Astrocyte (in vitro differentiated cells and primary cell): ENCODE measurements around the gene CNTN2. TPM values are rescaled to one million over a fixed set of nuclear protein-coding genes. Genes with fewer than 3 reads are reported as not detected.

Experiments used
- DNase-seq: peaks from one replicate; pipeline ENCODE4 v3.0.0-alpha.2; 2010; ENCODE audit warnings: low read depth
- FAIRE-seq: peaks from 2 replicates; lab custom pipeline; 2011; peaks lifted over from hg19 to GRCh38; lab: Jason Lieb, UNC
- H2AFZ ChIP-seq: 2 replicates; pipeline ENCODE4 v1.6.0; 2012; ENCODE audit warnings: low read depth, low read length, inconsistent platforms
- H3K27ac ChIP-seq: 2 replicates; pipeline ENCODE4 v1.5.1; 2011; ENCODE audit warnings: low read depth, low read length, inconsistent platforms
- H3K27me3 ChIP-seq: 2 replicates; pipeline ENCODE4 v1.6.0; 2011; ENCODE audit warnings: low read length, inconsistent platforms; ENCODE audit not compliant: insufficient read depth
- H3K36me3 ChIP-seq: 2 replicates; pipeline ENCODE4 v1.5.1; 2011; ENCODE audit warnings: low read length, inconsistent platforms; ENCODE audit not compliant: insufficient read depth
- H3K4me1 ChIP-seq: 2 replicates; pipeline ENCODE4 v1.5.1; 2011; ENCODE audit warnings: low read length, inconsistent platforms; ENCODE audit not compliant: insufficient read depth
- H3K4me2 ChIP-seq: 2 replicates; pipeline ENCODE4 v1.6.0; 2012; ENCODE audit warnings: low read length, inconsistent platforms
- H3K4me3 ChIP-seq: 2 replicates; pipeline ENCODE4 v1.5.1; 2011; ENCODE audit warnings: low read depth, mild to moderate bottlenecking, low read length, inconsistent platforms; ENCODE audit not compliant: insufficient read depth
- H3K79me2 ChIP-seq: 2 replicates; pipeline ENCODE4 v1.6.0; 2012; ENCODE audit warnings: mild to moderate bottlenecking, low read length, inconsistent platforms; ENCODE audit not compliant: insufficient read depth
- H3K9ac ChIP-seq: 2 replicates; pipeline ENCODE4 v1.6.0; 2012; ENCODE audit warnings: mild to moderate bottlenecking, low read length, inconsistent platforms
- H3K9me3 ChIP-seq: 2 replicates; pipeline ENCODE4 v1.5.1; 2012; ENCODE audit warnings: low read depth, mild to moderate bottlenecking, low read length, inconsistent platforms; ENCODE audit not compliant: insufficient read depth
- H4K20me1 ChIP-seq: 2 replicates; pipeline ENCODE4 v1.6.0; 2012; ENCODE audit warnings: low read length, inconsistent platforms; ENCODE audit not compliant: insufficient read depth
- H3K27ac Mint-ChIP-seq: one replicate; pipeline ENCODE4 v1.8.0; 2021; ENCODE audit warnings: mild to moderate bottlenecking, mixed read lengths; ENCODE audit not compliant: unreplicated experiment
- H3K27me3 Mint-ChIP-seq: one replicate; pipeline ENCODE4 v1.8.0; 2021; ENCODE audit warnings: low read depth, mixed read lengths; ENCODE audit not compliant: unreplicated experiment
- H3K36me3 Mint-ChIP-seq: one replicate; pipeline ENCODE4 v1.8.0; 2021; ENCODE audit warnings: low read depth, mixed read lengths; ENCODE audit not compliant: unreplicated experiment
- H3K4me1 Mint-ChIP-seq: one replicate; pipeline ENCODE4 v1.8.0; 2021; ENCODE audit warnings: low read depth, mixed read lengths; ENCODE audit not compliant: unreplicated experiment
- H3K4me3 Mint-ChIP-seq: one replicate; pipeline ENCODE4 v1.8.0; 2021; ENCODE audit warnings: mild to moderate bottlenecking, moderate library complexity, mixed read lengths; ENCODE audit not compliant: unreplicated experiment
- H3K9me3 Mint-ChIP-seq: one replicate; pipeline ENCODE4 v1.8.0; 2021; ENCODE audit warnings: mild to moderate bottlenecking, mixed read lengths; ENCODE audit not compliant: unreplicated experiment
- EZH2 ChIP-seq: IDR thresholded peaks from 2 replicates; pipeline ENCODE4 v1.6.1; 2012; ENCODE audit warnings: mild to moderate bottlenecking, low read length, inconsistent platforms; ENCODE audit not compliant: insufficient read depth
- total RNA-seq: library from RNA; stranded (reverse); gene quantifications from 2 replicates; pipeline ENCODE4 v1.2.1, GENCODE V29; 2021
- TF ChIP-seq, protein P1 (sequence below): IDR thresholded peaks from 2 replicates; pipeline ENCODE4 v1.5.1; 2011; ENCODE audit warnings: low read depth, mild to moderate bottlenecking, inconsistent platforms, low read length, moderate library complexity; ENCODE audit not compliant: insufficient read depth

The CNTN2 gene
- total RNA-seq, 1 donor from 2014 or later, result 0.23 TPM

DNA sequence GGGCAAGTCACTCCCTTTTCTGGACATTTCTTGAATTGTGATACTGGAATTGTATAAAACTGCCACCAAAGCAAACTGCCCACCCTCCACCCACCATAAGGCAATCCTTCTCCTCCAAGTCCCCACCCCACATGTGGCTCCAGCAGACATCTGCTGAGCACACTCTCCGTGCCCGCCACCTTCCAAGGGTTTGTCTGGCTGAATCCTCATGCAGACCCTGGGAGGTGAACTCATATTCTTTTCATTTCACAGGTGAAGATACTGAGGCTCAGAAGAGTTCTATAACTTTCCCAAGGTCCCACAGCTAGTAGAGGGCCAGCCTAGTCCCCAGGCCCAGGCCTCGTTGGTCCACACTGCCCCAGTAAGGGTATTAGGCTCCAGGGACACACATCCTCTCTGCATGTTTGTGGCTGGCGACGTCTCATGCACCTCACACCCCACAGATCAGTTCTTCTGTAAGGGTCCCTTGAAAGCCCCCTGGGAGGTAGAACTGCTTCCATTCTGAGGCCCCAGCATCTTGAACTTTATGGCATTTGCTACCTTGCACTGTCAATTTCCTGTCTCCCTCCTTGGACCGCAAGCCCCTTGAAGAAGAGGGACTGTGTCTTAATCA is 14.1 kb downstream of the CNTN2 start:
- Histone ChIP-seq H3K4me1 (no peaks in the 10 kb centered on the region), H3K9ac (no peak overlapping the region), H3K27me3 (peaks cover 8% of the 10 kb centered on the region), H2AFZ (no peak overlapping the region), H3K36me3 (no peaks in the 10 kb centered on the region), H3K9me3 (no peaks in the 10 kb centered on the region), H3K4me3 (no peak overlapping the region), H3K27ac (no peak overlapping the region), H4K20me1 (no peaks in the 10 kb centered on the region), H3K79me2 (no peaks in the 10 kb centered on the region), H3K4me2 (no peak overlapping the region)
- H3K4me1 Mint-ChIP-seq, result peaks cover 5% of the 10 kb centered on the region
- TF ChIP-seq, protein P1, sequence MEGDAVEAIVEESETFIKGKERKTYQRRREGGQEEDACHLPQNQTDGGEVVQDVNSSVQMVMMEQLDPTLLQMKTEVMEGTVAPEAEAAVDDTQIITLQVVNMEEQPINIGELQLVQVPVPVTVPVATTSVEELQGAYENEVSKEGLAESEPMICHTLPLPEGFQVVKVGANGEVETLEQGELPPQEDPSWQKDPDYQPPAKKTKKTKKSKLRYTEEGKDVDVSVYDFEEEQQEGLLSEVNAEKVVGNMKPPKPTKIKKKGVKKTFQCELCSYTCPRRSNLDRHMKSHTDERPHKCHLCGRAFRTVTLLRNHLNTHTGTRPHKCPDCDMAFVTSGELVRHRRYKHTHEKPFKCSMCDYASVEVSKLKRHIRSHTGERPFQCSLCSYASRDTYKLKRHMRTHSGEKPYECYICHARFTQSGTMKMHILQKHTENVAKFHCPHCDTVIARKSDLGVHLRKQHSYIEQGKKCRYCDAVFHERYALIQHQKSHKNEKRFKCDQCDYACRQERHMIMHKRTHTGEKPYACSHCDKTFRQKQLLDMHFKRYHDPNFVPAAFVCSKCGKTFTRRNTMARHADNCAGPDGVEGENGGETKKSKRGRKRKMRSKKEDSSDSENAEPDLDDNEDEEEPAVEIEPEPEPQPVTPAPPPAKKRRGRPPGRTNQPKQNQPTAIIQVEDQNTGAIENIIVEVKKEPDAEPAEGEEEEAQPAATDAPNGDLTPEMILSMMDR, result no peak
- TF ChIP-seq EZH2, result no peak
- H3K4me3 Mint-ChIP-seq, result no peak overlapping the region
- peaks cover 48% of the 10 kb centered on the region for H3K27me3 Mint-ChIP-seq
- H3K9me3 Mint-ChIP-seq, result no peaks in the 10 kb centered on the region
- DNase-seq (no peak), FAIRE-seq (no peak)
- H3K36me3 Mint-ChIP-seq, result no peaks in the 10 kb centered on the region
- H3K27ac Mint-ChIP-seq, result no peak overlapping the region

- H3K27ac ChIP-seq, result no peak overlapping the region
- H3K27me3 ChIP-seq, result peaks cover 6% of the 10 kb centered on the region
- no peak overlapping the region for H3K4me3 ChIP-seq
- no peak overlapping the region for H3K9ac ChIP-seq
- no peaks in the 10 kb centered on the region for H3K4me1 ChIP-seq
- TF ChIP-seq EZH2, result no peak
- TF ChIP-seq, protein P1, result no peak
- no peak overlapping the region for H3K4me2 ChIP-seq
- no peak for DNase-seq
- no peak for FAIRE-seq
- Mint-ChIP-seq H3K9me3 (no peaks in the 10 kb centered on the region), H3K27me3 (peaks cover 57% of the 10 kb centered on the region), H3K36me3 (no peaks in the 10 kb centered on the region), H3K4me3 (no peak overlapping the region), H3K27ac (no peak overlapping the region), H3K4me1 (peaks cover 5% of the 10 kb centered on the region)
- H3K36me3 ChIP-seq, result no peaks in the 10 kb centered on the region
- H3K79me2 ChIP-seq, result no peaks in the 10 kb centered on the region
- no peaks in the 10 kb centered on the region for H3K9me3 ChIP-seq
- H4K20me1 ChIP-seq, result no peaks in the 10 kb centered on the region
- no peak overlapping the region for H2AFZ ChIP-seq
These were observed 15.0 kb downstream of the CNTN2 start for GRCh38 chr1:205057808-205058575.

DNA sequence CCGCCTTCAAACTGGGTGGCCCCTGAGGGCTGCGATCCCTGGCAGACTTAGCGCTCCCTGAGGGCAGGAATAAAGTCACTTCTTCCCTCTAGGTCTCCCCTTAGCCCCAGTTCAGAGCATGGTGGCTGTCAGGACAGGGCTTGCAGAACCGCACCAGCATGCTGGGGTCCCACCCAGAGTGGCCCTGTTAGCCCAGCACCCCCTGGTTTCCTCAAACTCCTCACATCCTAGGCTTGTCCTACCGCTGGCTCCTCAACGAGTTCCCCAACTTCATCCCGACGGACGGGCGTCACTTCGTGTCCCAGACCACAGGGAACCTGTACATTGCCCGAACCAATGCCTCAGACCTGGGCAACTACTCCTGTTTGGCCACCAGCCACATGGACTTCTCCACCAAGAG is 15.8 kb downstream of the CNTN2 start:
- Histone ChIP-seq H3K27me3 (no peaks in the 10 kb centered on the region), H3K27ac (no peak overlapping the region), H3K4me2 (no peak overlapping the region), H3K4me1 (no peaks in the 10 kb centered on the region), H3K36me3 (no peaks in the 10 kb centered on the region), H3K9me3 (no peaks in the 10 kb centered on the region), H2AFZ (no peak overlapping the region), H4K20me1 (no peaks in the 10 kb centered on the region), H3K9ac (no peak overlapping the region), H3K4me3 (no peak overlapping the region), H3K79me2 (no peaks in the 10 kb centered on the region)
- Mint-ChIP-seq H3K36me3 (no peaks in the 10 kb centered on the region), H3K4me1 (peaks cover 2% of the 10 kb centered on the region), H3K9me3 (no peaks in the 10 kb centered on the region), H3K4me3 (no peak overlapping the region), H3K27ac (no peak overlapping the region), H3K27me3 (peaks cover 57% of the 10 kb centered on the region)
- no peak for DNase-seq
- no peak for FAIRE-seq
- no peak for TF ChIP-seq EZH2
- TF ChIP-seq, protein P1, result no peak
